HG02642 (cell line): ENCODE measurements around the gene ENC1.
A peak's percentile ranks its signal among the peaks of the same experiment; 100 is the strongest.

Source experiments
- ATAC-seq: cut with Tn5 transposase; IDR thresholded peaks from one replicate; pipeline ENCODE4 v1.9.1; 2021; ENCODE audit warnings: mild to moderate bottlenecking; ENCODE audit not compliant: unreplicated experiment, poor library complexity

ENC1 gene

GRCh38 chr5:74579215-74579614 is 61.3 kb downstream of the ENC1 start:
- peak; percentile 74 for ATAC-seq

- peak; percentile 39 for ATAC-seq
Observed at GRCh38 chr5:74578356-74579044, 62.0 kb downstream of the ENC1 start.
